Measurements from ENCODE around the gene ALK. TPM values are rescaled to one million over a fixed set of nuclear protein-coding genes. Genes with fewer than 3 reads are reported as not detected.

The ALK gene
- total and polyA plus RNA-seq, 7 donors, result 0.31 to 2.9 (median 1.2) TPM; not detected in 1

GRCh38 chr2:29336341-29337241 lies 584.8 kb downstream of the ALK start:
- 62 to 70% methylated on average over 10 of the region's 10 CpGs for WGBS, 2 donors
- Histone ChIP-seq H3K4me3 (no peak overlapping the region), H3K9me3 (no peaks in the 10 kb centered on the region), H3K36me3 (no peaks in the 10 kb centered on the region), H3K27ac (no peak overlapping the region), H3K27me3 (no peaks in the 10 kb centered on the region), H3K4me1 (no peaks in the 10 kb centered on the region)
- TF ChIP-seq EP300 (IDR thresholded peaks at IDR 0.05), result no peak
- TF ChIP-seq CTCF (IDR thresholded peaks at IDR 0.05), result no peak
- no peak for TF ChIP-seq POLR2AphosphoS5 (IDR thresholded peaks at IDR 0.05)
- no peak for TF ChIP-seq POLR2A (IDR thresholded peaks at IDR 0.05)
- DNase-seq, result no peak
- intact Hi-C loops (cut with DNase I), result no loop called here

- Histone ChIP-seq H3K27ac (no peak overlapping the region), H3K4me3 (no peak overlapping the region), H3K27me3 (no peaks in the 10 kb centered on the region), H3K9me3 (no peaks in the 10 kb centered on the region), H3K4me1 (no peaks in the 10 kb centered on the region), H3K36me3 (no peaks in the 10 kb centered on the region)
- intact Hi-C loops (cut with DNase I), result no loop called here
- TF ChIP-seq CTCF (IDR thresholded peaks at IDR 0.05) (no peak), EP300 (IDR thresholded peaks at IDR 0.05) (no peak), POLR2A (IDR thresholded peaks at IDR 0.05) (no peak)
- WGBS, 2 donors, result 79 to 90% methylated on average over 5 of the region's 5 CpGs
- no peak for DNase-seq
Observed at GRCh38 chr2:29335396-29335795, 586.0 kb downstream of the ALK start.

- no peaks in the 10 kb centered on the region for H3K27me3 ChIP-seq
- 35 to 62% methylated on average over 10 of the region's 10 CpGs for WGBS, 2 donors
- no peaks in the 10 kb centered on the region for H3K4me1 ChIP-seq
- no peaks in the 10 kb centered on the region for H3K9me3 ChIP-seq
- no peak for DNase-seq
- TF ChIP-seq POLR2A (IDR thresholded peaks at IDR 0.05) (no peak), POLR2AphosphoS5 (IDR thresholded peaks at IDR 0.05) (no peak), CTCF (IDR thresholded peaks at IDR 0.05) (no peak), EP300 (IDR thresholded peaks at IDR 0.05) (no peak)
- intact Hi-C loops (cut with DNase I), result no loop called here
- no peaks in the 10 kb centered on the region for H3K36me3 ChIP-seq
- no peak overlapping the region for H3K27ac ChIP-seq
- H3K4me3 ChIP-seq, result no peak overlapping the region
Observed at GRCh38 chr2:29334706-29335105, 586.7 kb downstream of the ALK start.

- Histone ChIP-seq H3K36me3 (no peaks in the 10 kb centered on the region), H3K4me3 (no peak overlapping the region), H3K9me3 (no peaks in the 10 kb centered on the region), H3K27ac (no peak overlapping the region), H3K4me1 (no peaks in the 10 kb centered on the region), H3K27me3 (no peaks in the 10 kb centered on the region)
- TF ChIP-seq CTCF (IDR thresholded peaks at IDR 0.05), result no peak
- no peak for TF ChIP-seq POLR2AphosphoS5 (IDR thresholded peaks at IDR 0.05)
- TF ChIP-seq EP300 (IDR thresholded peaks at IDR 0.05), result no peak
- no peak for TF ChIP-seq POLR2A (IDR thresholded peaks at IDR 0.05)
- intact Hi-C loops (cut with DNase I), result no loop called here
- WGBS, 2 donors, result 89 to 94% methylated on average over 2 of the region's 2 CpGs
- DNase-seq, result no peak
Observed at GRCh38 chr2:29332540-29332939, 588.8 kb downstream of the ALK start.

Measured in sigmoid colon (tissue), 7 donors.